ENCODE results near the gene SEMA3C. TPM values are rescaled to one million over a fixed set of nuclear protein-coding genes. Genes with fewer than 3 reads are reported as not detected.

SEMA3C gene
- 490 to 527 TPM (median 496 TPM) in 3 replicates for total RNA-seq

- Mint-ChIP-seq H3K9me3 (no peaks in the 10 kb centered on the region), H3K4me1 (peaks cover 73% of the 10 kb centered on the region), H3K36me3 (peaks cover 23% of the 10 kb centered on the region), H3K4me3 (peak within 1 kb of the TSS; percentile 98), H3K27me3 (ENCODE audit: low read depth) (no peaks in the 10 kb centered on the region), H3K27ac (peak within 1 kb of the TSS; percentile 99)
- DNase-seq (ENCODE audit: low spot score in 2 of 2, unreplicated experiment in 2 of 2), result peak; percentile 80 to 90
- TF ChIP-seq CTCF (IDR thresholded peaks at IDR 0.05; ENCODE audit: unreplicated experiment), result no peak
These were observed at the start of gene SEMA3C for GRCh38 chr7:80918909-80919721. Gene SEMA3C, minus strand, starts transcription at chr7:80919051. Its CDS starts 2,270 bp downstream, at chr7:80916781.

GRCh38 chr7:80968606-80969005 lies 49.8 kb upstream of the SEMA3C start:
- H3K4me3 Mint-ChIP-seq, result no peak overlapping the region
- DNase-seq (ENCODE audit: low spot score in 2 of 2, unreplicated experiment in 2 of 2), result no peak
- TF ChIP-seq CTCF (IDR thresholded peaks at IDR 0.05; ENCODE audit: unreplicated experiment), result no peak
- H3K36me3 Mint-ChIP-seq, result no peaks in the 10 kb centered on the region
- peaks cover 2% of the 10 kb centered on the region for H3K4me1 Mint-ChIP-seq
- no peak overlapping the region for H3K27ac Mint-ChIP-seq
- H3K27me3 Mint-ChIP-seq (ENCODE audit: low read depth), result no peaks in the 10 kb centered on the region
- H3K9me3 Mint-ChIP-seq, result no peaks in the 10 kb centered on the region

GRCh38 chr7:80967917-80968297 lies 49.1 kb upstream of the SEMA3C start:
- H3K9me3 Mint-ChIP-seq, result no peaks in the 10 kb centered on the region
- no peak for TF ChIP-seq CTCF (IDR thresholded peaks at IDR 0.05; ENCODE audit: unreplicated experiment)
- no peak overlapping the region for H3K4me3 Mint-ChIP-seq
- peaks cover 1% of the 10 kb centered on the region for H3K36me3 Mint-ChIP-seq
- DNase-seq (ENCODE audit: low spot score in 2 of 2, unreplicated experiment in 2 of 2), result no peak
- H3K4me1 Mint-ChIP-seq, result peaks cover 2% of the 10 kb centered on the region
- H3K27me3 Mint-ChIP-seq (ENCODE audit: low read depth), result no peaks in the 10 kb centered on the region
- no peak overlapping the region for H3K27ac Mint-ChIP-seq

GRCh38 chr7:80967071-80967916 lies 48.4 kb upstream of the SEMA3C start:
- H3K9me3 Mint-ChIP-seq, result no peaks in the 10 kb centered on the region
- H3K36me3 Mint-ChIP-seq, result peaks cover 1% of the 10 kb centered on the region
- no peak for TF ChIP-seq CTCF (IDR thresholded peaks at IDR 0.05; ENCODE audit: unreplicated experiment)
- H3K27ac Mint-ChIP-seq, result no peak overlapping the region
- H3K27me3 Mint-ChIP-seq (ENCODE audit: low read depth), result no peaks in the 10 kb centered on the region
- H3K4me1 Mint-ChIP-seq, result peaks cover 2% of the 10 kb centered on the region
- no peak for DNase-seq (ENCODE audit: low spot score in 2 of 2, unreplicated experiment in 2 of 2)
- H3K4me3 Mint-ChIP-seq, result no peak overlapping the region

- Mint-ChIP-seq H3K9me3 (peaks cover 4% of the 10 kb centered on the region), H3K27ac (no peak overlapping the region), H3K4me3 (no peak overlapping the region), H3K27me3 (ENCODE audit: low read depth) (no peaks in the 10 kb centered on the region), H3K4me1 (no peaks in the 10 kb centered on the region), H3K36me3 (peaks cover 1% of the 10 kb centered on the region)
- no peak for DNase-seq (ENCODE audit: low spot score in 2 of 2, unreplicated experiment in 2 of 2)
- TF ChIP-seq CTCF (IDR thresholded peaks at IDR 0.05; ENCODE audit: unreplicated experiment), result no peak
These were observed 41.5 kb upstream of the SEMA3C start for GRCh38 chr7:80960244-80960795.
